ENCODE data around the gene TRIM72.
"Not testable (repeated sequence)": the region's sequence is repeated elsewhere in the genome, so short reads cannot be mapped to it uniquely, and the experiment has no call there.

TRIM72 gene

DNA sequence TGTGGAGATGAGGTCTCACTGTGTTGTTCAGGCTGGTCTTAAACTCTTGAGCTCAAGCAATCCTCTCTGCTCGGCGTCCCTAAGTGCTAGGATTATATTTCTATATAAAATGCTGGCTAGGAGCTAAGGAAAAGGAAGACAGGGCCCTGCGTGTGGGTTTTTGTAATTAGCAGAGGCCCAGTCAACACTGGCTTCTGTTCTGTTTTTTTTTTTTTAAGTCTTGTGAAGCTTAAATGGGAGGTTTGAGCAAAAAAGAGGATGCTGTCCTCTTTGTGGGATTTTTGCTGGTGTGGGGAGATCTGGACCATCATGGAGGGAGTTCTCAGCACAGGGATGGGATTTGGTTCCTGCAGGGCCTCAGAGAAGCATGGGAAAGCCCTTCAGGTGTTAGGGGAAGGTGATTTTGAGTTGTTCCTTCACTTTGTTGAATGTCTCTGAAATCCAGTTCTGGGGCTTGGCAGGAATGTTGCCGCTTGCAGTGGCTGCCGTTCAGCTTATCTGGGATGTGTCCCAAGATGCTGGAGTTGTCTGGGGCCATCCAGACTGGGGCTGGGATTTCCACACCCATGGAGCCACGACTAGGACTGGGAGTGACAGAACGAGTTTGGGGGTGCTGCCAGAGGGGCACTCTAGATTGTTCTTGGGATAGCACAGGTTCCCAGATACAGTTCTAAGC is 15.6 kb upstream of the TRIM72 start:
- Mint-ChIP-seq H3K36me3 (ENCODE audit: low read depth) (peaks cover 35% of the 10 kb centered on the region), H3K27me3 (ENCODE audit: low read depth) (no peaks in the 10 kb centered on the region), H3K4me3 (no peak overlapping the region), H3K4me1 (ENCODE audit: low read depth) (peaks cover 47% of the 10 kb centered on the region), H3K27ac (peak overlapping the region; percentile 43), H3K9me3 (no peaks in the 10 kb centered on the region)

DNA sequence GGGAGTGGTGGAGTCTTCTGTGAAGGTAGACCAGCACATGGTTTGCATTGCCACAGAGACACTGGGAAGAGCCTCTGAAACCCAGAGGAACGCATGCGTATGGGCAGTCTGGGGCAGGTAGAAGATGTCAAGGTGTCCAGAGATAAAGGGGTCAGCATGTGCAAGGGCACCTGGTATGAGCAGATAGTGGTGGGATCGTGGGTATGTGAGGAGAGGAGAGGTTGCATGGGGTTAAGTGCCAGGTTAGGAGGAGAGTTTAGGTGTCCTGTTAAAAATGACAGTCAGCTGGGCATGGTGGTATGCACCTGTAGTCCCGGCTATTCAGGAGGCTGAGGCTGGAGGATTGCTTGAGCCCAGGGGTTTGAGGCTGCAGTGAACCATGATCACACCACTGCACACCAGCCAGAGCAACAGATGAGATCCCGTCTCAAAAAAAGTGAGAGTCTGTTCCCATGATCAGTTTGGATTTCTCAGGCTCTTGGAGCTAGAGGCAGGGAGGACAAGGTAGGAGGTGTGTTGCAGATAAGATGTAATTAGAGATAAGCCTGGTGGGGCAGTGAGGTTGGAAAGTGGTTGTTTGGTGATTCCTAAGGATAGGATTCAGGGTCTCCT is 14.4 kb upstream of the TRIM72 start:
- peak overlapping the region; percentile 24 for H3K27ac Mint-ChIP-seq
- peak overlapping the region; percentile 28 for H3K4me3 Mint-ChIP-seq
- peaks cover 32% of the 10 kb centered on the region for H3K36me3 Mint-ChIP-seq (ENCODE audit: low read depth)
- no peaks in the 10 kb centered on the region for H3K9me3 Mint-ChIP-seq
- H3K27me3 Mint-ChIP-seq (ENCODE audit: low read depth) = no peaks in the 10 kb centered on the region
- peaks cover 49% of the 10 kb centered on the region for H3K4me1 Mint-ChIP-seq (ENCODE audit: low read depth)

DNA sequence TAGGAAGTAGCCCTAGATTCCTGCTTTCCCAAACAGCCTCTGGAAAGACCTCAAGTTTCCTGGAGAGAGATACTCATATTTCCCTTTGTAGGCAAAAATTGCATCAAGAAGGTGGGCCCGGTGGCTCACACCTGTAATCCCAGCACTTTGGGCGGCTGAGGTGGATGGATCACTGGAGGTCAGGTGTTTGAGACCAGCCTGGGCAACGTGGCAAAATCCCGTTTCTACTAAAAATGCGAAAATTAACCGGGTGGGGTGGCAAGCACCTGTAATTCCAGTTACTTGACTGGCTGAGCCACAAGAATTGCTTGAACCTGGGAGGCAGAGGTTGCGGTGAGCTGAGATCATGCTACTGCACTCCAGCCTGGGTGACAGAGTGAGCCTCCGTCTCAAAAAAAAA is 13.8 kb upstream of the TRIM72 start:
- H3K27ac Mint-ChIP-seq = peak overlapping the region; percentile 62
- not testable (repeated sequence) for H3K27me3 Mint-ChIP-seq (ENCODE audit: low read depth); H3K9me3 Mint-ChIP-seq; H3K4me3 Mint-ChIP-seq
- peaks cover 27% of the 10 kb centered on the region for H3K36me3 Mint-ChIP-seq (ENCODE audit: low read depth)
- peaks cover 52% of the 10 kb centered on the region for H3K4me1 Mint-ChIP-seq (ENCODE audit: low read depth)

DNA sequence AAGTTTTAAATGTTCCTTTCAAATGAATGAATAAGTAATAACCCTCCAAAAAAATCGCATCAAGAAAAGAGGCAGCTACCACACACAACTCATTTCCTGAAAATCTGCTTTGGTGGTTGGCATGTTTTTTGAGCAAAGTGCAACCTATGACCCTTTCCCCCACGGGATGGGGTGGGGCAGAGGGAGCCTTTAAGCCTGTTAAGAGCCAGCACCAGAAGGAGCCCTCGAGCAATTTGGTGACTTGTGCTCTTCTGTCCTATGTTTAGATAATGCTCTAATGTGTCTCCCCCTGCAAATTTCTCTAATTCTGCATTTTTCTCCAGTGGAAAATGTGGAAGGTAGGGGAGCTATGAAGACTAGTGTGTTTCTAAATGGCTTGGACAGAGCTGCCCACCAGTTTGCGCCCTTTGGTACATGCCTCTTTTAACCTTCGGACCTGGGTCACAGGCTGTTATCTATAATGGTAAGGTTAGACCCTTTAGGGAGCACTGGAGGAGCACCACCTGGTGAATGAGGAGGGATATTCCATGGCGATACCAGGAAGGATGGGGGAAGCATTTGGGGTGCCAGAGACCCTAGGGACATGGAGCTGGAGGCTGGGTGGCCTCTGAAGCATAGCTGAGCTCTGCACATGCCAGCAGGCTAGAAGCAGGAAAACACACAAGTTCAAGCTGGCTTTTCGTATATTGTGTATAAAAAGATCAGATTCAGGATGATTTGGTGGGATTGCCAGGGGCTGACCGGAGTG is 12.9 kb upstream of the TRIM72 start:
- Mint-ChIP-seq H3K36me3 (ENCODE audit: low read depth) (peaks cover 26% of the 10 kb centered on the region), H3K4me3 (peak overlapping the region; percentile 88), H3K27ac (peak overlapping the region; percentile 89), H3K9me3 (no peaks in the 10 kb centered on the region), H3K4me1 (ENCODE audit: low read depth) (peaks cover 53% of the 10 kb centered on the region), H3K27me3 (ENCODE audit: low read depth) (no peaks in the 10 kb centered on the region)

DNA sequence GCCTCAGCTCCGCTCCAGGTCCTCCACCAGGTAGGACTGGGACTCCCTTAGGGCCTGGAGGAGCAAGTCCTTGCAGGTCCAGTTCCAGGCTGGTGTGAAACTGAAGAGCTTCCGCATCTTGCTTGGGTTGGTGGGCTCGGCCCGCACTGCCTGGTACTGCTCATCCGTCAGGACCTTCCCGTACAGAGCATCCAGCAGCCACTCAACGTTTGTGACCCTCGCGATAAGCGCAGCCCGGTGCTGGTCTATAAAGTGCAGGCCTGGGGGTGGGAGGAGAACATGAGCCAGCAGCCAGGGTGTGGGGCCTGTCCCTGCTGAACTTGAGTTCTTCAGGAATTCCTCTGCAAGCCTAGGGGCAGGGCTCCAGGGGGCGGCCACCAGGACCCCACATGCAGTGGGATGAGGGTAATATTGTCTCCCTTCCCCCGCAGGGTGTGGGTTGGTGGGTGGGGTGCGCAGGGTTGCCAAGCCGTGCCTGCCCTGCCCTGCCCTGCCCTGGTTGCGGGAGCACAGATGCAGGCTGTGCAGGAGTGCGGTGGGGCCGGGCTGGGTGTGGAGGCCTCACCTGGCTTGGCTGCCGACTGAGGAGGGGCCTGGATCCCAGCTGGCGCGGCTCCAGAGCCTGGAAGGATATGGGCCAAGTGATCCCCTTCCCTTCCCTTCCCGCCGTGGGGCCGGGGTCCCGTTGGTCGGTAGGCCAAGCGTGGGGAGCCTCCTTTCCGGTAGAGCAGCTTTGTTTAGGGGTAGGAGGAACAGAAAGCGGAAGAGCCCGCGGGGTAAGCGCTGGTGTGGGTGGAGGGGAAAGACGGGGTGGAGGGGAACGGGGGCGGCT is 12.1 kb upstream of the TRIM72 start:
- Mint-ChIP-seq H3K9me3 (no peaks in the 10 kb centered on the region), H3K4me3 (peak overlapping the region; percentile 88), H3K36me3 (ENCODE audit: low read depth) (peaks cover 22% of the 10 kb centered on the region), H3K27ac (peak overlapping the region; percentile 79), H3K27me3 (ENCODE audit: low read depth) (peaks cover 6% of the 10 kb centered on the region), H3K4me1 (ENCODE audit: low read depth) (peaks cover 51% of the 10 kb centered on the region)

DNA sequence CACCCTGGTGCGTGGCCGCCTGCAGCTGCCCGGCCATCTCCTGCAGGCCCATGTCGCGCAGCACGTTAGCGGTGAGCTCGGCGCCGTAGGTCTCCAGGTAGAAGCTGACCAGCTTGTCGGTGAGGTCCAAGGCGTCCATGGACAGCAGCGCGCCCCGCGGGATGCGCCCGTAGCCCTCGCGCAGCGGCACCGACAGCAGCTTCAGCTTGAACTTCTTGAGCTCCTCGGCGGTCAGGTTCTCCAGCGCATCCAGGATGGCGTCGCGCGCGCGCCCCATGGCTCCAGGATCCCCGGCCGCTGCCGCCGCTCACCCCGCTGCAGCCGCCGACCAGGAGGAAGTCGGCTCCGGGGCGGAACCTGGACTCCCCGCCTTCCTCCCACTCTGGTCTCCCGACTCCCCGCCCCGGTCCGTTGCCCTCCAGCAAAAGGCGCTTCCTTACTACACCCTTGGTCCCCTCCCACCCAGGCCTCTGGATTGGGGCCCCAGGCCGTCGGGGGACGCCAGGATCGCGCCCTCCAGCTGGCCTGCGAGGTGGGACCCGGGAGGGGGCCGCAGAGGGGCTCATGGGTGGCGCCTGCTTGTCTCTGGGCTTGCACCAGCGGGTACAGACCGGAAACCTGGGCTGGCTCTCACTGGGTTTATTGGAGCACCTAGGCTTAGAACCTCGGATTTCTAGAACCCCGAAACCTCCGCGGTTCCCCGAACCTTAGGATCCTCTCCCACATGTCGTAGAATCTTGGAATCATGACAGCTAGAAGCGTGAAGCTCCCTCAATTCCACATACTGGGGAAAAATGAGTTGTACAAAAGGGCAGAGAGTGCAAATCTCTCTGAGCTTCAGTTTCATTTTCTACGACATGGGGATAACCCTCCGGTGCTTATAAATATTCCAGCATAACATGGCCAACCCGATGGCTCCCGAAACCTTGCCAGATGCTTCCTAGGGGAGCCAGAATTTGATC is 11.2 kb upstream of the TRIM72 start, which contains the start of gene PYCARD:
TSS of gene PYCARD (minus strand) at position 347 of the 962 bp plus-strand sequence. CDS start at position 277, 70 bp downstream.
- H3K4me1 Mint-ChIP-seq (ENCODE audit: low read depth) = peaks cover 50% of the 10 kb centered on the region
- peak within 1 kb of the TSS; percentile 88 for H3K4me3 Mint-ChIP-seq
- H3K36me3 Mint-ChIP-seq (ENCODE audit: low read depth) = peaks cover 22% of the 10 kb centered on the region
- H3K9me3 Mint-ChIP-seq = no peaks in the 10 kb centered on the region
- peaks cover 6% of the 10 kb centered on the region for H3K27me3 Mint-ChIP-seq (ENCODE audit: low read depth)
- peak within 1 kb of the TSS; percentile 79 for H3K27ac Mint-ChIP-seq

DNA sequence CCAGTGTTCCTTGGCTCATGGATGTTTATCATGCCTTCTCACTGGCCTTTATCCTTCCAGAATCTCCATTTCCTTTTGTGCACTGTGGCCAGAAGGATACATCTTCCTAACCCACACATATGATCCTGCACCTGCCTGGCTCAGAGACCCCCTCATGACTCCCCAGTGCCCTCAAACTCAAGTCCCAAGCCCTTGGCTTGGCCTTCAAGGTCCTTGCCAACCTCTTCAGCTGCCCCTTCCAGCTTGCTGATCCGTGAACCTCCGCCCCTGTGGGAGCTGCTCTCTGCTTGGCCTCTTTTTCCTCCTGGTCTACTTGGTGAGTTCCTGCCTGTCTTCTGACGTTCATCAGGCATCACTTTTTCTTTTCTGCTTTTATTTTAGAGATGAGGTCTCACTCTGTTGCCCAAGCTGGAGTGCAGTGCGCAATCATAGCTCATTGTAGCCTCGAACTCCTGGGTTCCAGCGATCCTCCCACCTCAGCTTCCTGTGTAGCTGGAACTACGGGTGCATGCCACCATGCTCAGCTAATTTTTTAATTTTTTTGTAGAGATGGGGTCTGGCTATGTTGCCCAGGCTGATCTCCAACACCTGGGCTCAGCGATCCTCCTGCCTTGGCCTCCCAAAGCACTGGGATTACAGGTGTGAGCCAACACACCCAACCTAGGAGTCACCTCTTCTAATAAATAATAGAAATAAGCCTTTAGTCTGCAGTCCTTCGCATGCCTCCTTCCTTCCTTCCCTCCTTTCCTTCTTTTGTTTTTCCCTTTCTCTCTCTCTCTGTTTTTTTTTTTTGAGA is 8.8 kb upstream of the TRIM72 start:
- peaks cover 14% of the 10 kb centered on the region for H3K36me3 Mint-ChIP-seq (ENCODE audit: low read depth)
- H3K9me3 Mint-ChIP-seq = no peaks in the 10 kb centered on the region
- peaks cover 6% of the 10 kb centered on the region for H3K27me3 Mint-ChIP-seq (ENCODE audit: low read depth)
- peak overlapping the region; percentile 29 for H3K4me3 Mint-ChIP-seq
- H3K4me1 Mint-ChIP-seq (ENCODE audit: low read depth) = peaks cover 36% of the 10 kb centered on the region
- H3K27ac Mint-ChIP-seq = peak overlapping the region; percentile 10

DNA sequence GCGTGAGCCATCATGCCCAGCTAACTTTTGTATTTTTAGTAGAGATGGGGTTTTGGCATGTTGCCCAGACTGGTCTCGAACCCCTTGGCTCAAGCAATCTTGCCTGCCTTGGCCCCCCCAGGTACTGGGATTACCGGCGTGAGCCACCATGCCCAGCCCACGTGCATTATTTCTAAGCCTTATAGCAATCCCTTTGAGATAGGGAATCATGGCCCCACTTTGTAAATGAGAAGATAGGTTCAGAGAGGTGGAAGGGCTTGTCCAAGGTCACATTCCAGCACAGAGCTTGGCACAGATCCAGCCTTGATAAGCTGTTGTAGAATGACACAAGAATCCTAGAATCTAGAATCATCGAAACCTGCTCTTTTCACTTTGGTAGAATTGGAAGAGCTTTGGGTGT is 7.1 kb upstream of the TRIM72 start:
- Mint-ChIP-seq H3K9me3 (no peaks in the 10 kb centered on the region), H3K4me3 (no peak overlapping the region), H3K36me3 (ENCODE audit: low read depth) (peaks cover 4% of the 10 kb centered on the region), H3K4me1 (ENCODE audit: low read depth) (peaks cover 28% of the 10 kb centered on the region), H3K27me3 (ENCODE audit: low read depth) (peaks cover 6% of the 10 kb centered on the region), H3K27ac (no peak overlapping the region)

DNA sequence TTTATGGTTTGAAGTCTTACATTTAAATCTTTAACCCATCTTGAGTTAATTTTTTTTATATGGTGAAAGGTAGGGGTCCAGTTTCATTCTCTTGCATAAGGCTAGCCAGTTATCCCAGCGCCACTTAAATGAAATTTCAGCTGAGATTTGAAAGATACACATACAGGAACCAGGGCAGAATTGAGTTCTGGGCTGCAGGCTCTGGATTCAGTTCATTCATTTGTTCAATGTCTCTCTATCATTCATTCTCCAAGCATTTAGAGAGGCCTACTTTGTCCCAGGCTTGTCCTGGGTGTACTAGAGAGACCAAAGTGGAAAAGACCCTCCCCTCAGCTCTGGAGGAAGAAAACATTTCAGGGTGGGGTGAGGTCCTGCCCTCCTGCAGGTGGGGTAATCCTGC is 577 bp upstream of the TRIM72 start:
- Mint-ChIP-seq H3K4me3 (no peak overlapping the region), H3K27ac (no peak overlapping the region), H3K9me3 (no peaks in the 10 kb centered on the region), H3K36me3 (ENCODE audit: low read depth) (no peaks in the 10 kb centered on the region), H3K4me1 (ENCODE audit: low read depth) (peaks cover 24% of the 10 kb centered on the region), H3K27me3 (ENCODE audit: low read depth) (peaks cover 30% of the 10 kb centered on the region)

DNA sequence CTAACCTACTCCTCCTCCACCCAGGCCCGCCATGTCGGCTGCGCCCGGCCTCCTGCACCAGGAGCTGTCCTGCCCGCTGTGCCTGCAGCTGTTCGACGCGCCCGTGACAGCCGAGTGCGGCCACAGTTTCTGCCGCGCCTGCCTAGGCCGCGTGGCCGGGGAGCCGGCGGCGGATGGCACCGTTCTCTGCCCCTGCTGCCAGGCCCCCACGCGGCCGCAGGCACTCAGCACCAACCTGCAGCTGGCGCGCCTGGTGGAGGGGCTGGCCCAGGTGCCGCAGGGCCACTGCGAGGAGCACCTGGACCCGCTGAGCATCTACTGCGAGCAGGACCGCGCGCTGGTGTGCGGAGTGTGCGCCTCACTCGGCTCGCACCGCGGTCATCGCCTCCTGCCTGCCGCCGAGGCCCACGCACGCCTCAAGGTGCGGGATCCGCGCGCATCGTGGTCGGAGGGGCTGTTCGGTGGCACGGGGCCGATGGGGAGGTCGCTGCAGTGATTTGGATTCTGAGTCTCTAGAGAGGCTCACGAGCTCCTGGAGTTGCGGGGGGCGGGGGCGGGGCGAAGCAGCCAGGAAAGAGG is 878 bp downstream of the TRIM72 start:
- no peak overlapping the region for H3K27ac Mint-ChIP-seq

DNA sequence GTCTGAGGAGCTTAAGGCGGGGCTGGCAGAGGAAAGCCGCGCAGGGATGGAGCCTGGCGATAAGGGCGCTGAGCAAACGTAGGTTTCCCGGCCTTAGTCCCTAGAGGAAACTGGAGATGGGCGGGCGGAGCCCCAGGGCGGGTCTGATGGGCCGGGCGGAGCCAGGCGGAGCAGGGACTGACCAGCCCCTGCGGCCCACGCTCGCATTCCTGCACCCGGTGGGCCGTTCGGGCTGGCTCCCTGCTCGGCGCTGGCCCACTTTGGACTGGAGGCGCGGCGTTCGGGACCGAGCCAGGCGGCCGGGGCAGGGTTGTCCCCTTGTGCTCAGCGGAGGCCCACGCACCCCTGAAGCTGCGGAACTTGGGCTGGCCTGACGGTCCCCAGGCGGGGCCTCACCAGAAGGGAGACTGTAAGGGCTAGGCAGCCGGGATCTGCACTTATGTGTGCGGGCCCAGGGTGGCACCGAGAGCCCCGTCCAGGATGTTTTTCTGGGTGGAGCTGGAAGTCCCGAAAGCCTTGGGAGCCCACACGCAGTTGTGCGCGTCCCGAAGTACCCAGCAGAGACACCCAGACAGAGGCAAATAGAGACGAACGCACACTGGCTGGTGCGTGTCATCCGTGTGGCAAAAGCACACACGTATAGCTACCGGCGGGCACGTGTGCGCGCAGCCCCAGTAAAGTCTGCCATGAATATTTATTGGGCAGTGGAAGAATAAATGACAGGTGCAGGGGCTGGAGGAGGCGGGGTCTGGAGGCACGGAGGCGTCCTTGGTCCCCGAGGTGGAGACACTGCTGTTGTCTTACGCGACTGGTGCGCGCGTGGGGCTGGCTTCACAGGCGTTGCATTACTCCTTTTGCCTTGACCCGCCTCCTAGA is 1.6 kb downstream of the TRIM72 start:
- peak overlapping the region; percentile 82 for H3K4me3 Mint-ChIP-seq
- H3K9me3 Mint-ChIP-seq = no peaks in the 10 kb centered on the region
- H3K27ac Mint-ChIP-seq = no peak overlapping the region
- no peaks in the 10 kb centered on the region for H3K36me3 Mint-ChIP-seq (ENCODE audit: low read depth)
- H3K4me1 Mint-ChIP-seq (ENCODE audit: low read depth) = peaks cover 20% of the 10 kb centered on the region
- H3K27me3 Mint-ChIP-seq (ENCODE audit: low read depth) = peaks cover 40% of the 10 kb centered on the region

More for the DNA sequence above, 878 bp downstream of the TRIM72 start:
- H3K9me3 Mint-ChIP-seq = no peaks in the 10 kb centered on the region
- H3K4me1 Mint-ChIP-seq (ENCODE audit: low read depth) = peaks cover 23% of the 10 kb centered on the region
- H3K27me3 Mint-ChIP-seq (ENCODE audit: low read depth) = peaks cover 40% of the 10 kb centered on the region
- peak overlapping the region; percentile 35 for H3K4me3 Mint-ChIP-seq
- no peaks in the 10 kb centered on the region for H3K36me3 Mint-ChIP-seq (ENCODE audit: low read depth)

All from T-helper 1 cell treated with Interleukin-12 subunit alpha and Interleukin-12 subunit beta and Interleukin-4 antibody, amounts not matched to agents 30 μg/mL and 1 μg/mL, for 36 hours (primary cell).